Osteocyte (in vitro differentiated cells): ENCODE results near the gene IL1R1. TPM values are rescaled to one million over a fixed set of nuclear protein-coding genes. Genes with fewer than 3 reads are reported as not detected.

ENCODE experiments used
- DNase-seq: peaks from one replicate; pipeline ENCODE4 v3.0.0; 2021; ENCODE audit warnings: mixed read lengths; ENCODE audit not compliant: unreplicated experiment; ENCODE audit errors: extremely low spot score
- H3K27ac Mint-ChIP-seq: one replicate; pipeline ENCODE4 v1.8.0; 2021; ENCODE audit warnings: mild to moderate bottlenecking, mixed read lengths; ENCODE audit not compliant: unreplicated experiment
- H3K27me3 Mint-ChIP-seq: one replicate; pipeline ENCODE4 v1.8.0; 2021; ENCODE audit warnings: mixed read lengths; ENCODE audit not compliant: unreplicated experiment
- H3K36me3 Mint-ChIP-seq: one replicate; pipeline ENCODE4 v1.8.0; 2021; ENCODE audit warnings: mixed read lengths; ENCODE audit not compliant: unreplicated experiment
- H3K4me1 Mint-ChIP-seq: one replicate; pipeline ENCODE4 v1.8.0; 2021; ENCODE audit warnings: mixed read lengths; ENCODE audit not compliant: unreplicated experiment
- H3K4me3 Mint-ChIP-seq: one replicate; pipeline ENCODE4 v1.8.0; 2021; ENCODE audit warnings: mild to moderate bottlenecking, moderate library complexity, mixed read lengths; ENCODE audit not compliant: unreplicated experiment
- H3K9me3 Mint-ChIP-seq: one replicate; pipeline ENCODE4 v1.8.0; 2021; ENCODE audit warnings: mixed read lengths; ENCODE audit not compliant: unreplicated experiment
- CTCF ChIP-seq: fragments of 200-600 bp; sonication (generic); IDR thresholded peaks from 2 replicates; pipeline ENCODE4 v1.5.0; 2021; ENCODE audit warnings: antibody characterized with exemption, mild to moderate bottlenecking, moderate library complexity
- total RNA-seq: library from RNA; stranded (reverse); gene quantifications from 2 replicates; pipeline ENCODE4 v1.2.1, GENCODE V29; 2021

Gene IL1R1
- total RNA-seq, 1 donor from 2014 or later, result 59.8 TPM

DNA sequence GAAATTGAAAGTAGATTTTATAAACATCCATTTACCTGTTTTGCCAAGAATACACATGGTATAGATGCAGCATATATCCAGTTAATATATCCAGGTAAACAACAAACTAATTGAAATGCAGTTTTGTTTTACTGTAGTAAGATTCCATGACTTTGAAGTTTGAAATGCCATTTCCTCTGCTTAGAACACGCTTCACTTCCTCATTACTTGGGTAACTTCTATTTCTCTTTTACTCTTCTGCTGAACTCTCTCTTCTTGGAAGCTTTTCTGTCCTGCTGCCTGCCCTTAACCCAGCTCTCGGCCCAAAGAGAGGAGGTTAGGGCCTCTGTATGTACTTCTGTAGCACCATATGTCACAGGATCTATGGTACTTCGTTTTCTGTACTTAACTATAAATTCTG is 30.2 kb downstream of the IL1R1 start:
- DNase-seq, result no peak
- Mint-ChIP-seq H3K27me3 (no peaks in the 10 kb centered on the region), H3K4me3 (no peak overlapping the region), H3K27ac (no peak overlapping the region), H3K4me1 (no peaks in the 10 kb centered on the region), H3K36me3 (peaks cover 84% of the 10 kb centered on the region), H3K9me3 (no peaks in the 10 kb centered on the region)
- no peak for TF ChIP-seq CTCF

DNA sequence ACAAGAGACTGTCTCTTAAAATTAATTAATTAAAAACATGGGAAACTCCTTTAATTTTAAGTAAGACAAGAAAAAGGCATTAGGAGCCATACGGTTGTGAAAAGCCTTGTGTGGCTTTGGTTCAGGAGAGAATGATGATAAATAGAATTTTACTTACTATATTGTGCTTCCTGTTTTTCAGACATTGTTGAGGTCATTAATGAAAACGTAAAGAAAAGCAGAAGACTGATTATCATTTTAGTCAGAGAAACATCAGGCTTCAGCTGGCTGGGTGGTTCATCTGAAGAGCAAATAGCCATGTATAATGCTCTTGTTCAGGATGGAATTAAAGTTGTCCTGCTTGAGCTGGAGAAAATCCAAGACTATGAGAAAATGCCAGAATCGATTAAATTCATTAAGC is 33.6 kb downstream of the IL1R1 start:
- H3K27ac Mint-ChIP-seq, result no peak overlapping the region
- H3K4me1 Mint-ChIP-seq, result peaks cover 3% of the 10 kb centered on the region
- H3K27me3 Mint-ChIP-seq, result no peaks in the 10 kb centered on the region
- no peak for DNase-seq
- H3K36me3 Mint-ChIP-seq, result peaks cover 75% of the 10 kb centered on the region
- H3K9me3 Mint-ChIP-seq, result no peaks in the 10 kb centered on the region
- TF ChIP-seq CTCF, result no peak
- no peak overlapping the region for H3K4me3 Mint-ChIP-seq

GRCh38 chr2:102177814-102178478 is 35.4 kb downstream of the IL1R1 start:
- H3K4me1 Mint-ChIP-seq, result peaks cover 3% of the 10 kb centered on the region
- no peak for DNase-seq
- no peaks in the 10 kb centered on the region for H3K27me3 Mint-ChIP-seq
- no peak overlapping the region for H3K27ac Mint-ChIP-seq
- H3K9me3 Mint-ChIP-seq, result no peaks in the 10 kb centered on the region
- H3K4me3 Mint-ChIP-seq, result no peak overlapping the region
- TF ChIP-seq CTCF, result no peak
- peaks cover 57% of the 10 kb centered on the region for H3K36me3 Mint-ChIP-seq

- Mint-ChIP-seq H3K4me1 (peaks cover 3% of the 10 kb centered on the region), H3K9me3 (no peaks in the 10 kb centered on the region), H3K36me3 (peaks cover 46% of the 10 kb centered on the region), H3K27ac (no peak overlapping the region), H3K27me3 (no peaks in the 10 kb centered on the region), H3K4me3 (no peak overlapping the region)
- DNase-seq, result no peak
- no peak for TF ChIP-seq CTCF
Observed at GRCh38 chr2:102179061-102179460, 36.5 kb downstream of the IL1R1 start.

DNA sequence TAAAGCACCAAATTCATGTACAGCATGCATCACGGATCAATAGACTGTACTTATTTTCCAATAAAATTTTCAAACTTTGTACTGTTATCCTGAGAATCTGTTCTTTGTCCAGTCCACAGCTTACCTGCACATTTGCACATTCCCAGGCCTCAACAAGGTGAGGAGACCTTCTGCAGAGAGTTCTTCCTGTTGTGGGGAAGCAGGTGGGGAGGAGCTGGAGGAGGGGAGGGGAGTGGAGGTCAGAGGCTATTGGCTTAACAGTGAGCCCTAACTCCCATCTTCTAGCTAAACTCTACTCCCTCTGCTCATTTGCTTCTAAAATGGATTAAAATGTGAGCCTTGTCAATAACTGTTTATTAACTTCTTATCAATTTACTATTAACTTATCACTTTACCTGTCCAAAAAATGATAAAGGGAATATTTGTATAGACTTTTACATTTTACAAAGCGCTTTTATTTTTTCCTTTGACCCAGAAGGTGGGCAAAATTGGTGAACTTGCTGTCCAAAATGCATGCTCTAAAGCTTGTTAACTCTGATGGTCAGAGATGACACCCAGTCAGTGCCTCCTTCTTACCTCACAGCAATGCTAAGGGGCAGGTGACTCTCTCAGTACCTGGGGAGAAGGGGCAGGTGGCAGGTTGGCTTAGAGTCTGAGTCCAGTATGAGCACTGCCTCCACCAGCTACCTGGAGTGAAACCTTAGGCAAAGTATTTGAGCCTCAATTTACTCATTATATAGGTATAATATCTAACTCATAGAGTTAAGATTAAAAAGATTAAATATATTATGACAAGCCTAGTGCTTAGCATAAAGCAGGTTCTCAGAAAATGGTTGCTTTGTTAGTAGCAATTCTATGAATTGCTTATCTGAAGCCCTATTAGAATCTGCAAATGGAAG is 37.5 kb downstream of the IL1R1 start:
- H3K9me3 Mint-ChIP-seq, result no peaks in the 10 kb centered on the region
- peaks cover 5% of the 10 kb centered on the region for H3K4me1 Mint-ChIP-seq
- peaks cover 36% of the 10 kb centered on the region for H3K36me3 Mint-ChIP-seq
- no peak for TF ChIP-seq CTCF
- H3K27me3 Mint-ChIP-seq, result no peaks in the 10 kb centered on the region
- H3K4me3 Mint-ChIP-seq, result no peak overlapping the region
- no peak for DNase-seq
- no peak overlapping the region for H3K27ac Mint-ChIP-seq
